ENCODE measurements around the gene TM4SF4.
A peak's percentile ranks its signal among the peaks of the same experiment; 100 is the strongest.

TM4SF4 gene

DNA sequence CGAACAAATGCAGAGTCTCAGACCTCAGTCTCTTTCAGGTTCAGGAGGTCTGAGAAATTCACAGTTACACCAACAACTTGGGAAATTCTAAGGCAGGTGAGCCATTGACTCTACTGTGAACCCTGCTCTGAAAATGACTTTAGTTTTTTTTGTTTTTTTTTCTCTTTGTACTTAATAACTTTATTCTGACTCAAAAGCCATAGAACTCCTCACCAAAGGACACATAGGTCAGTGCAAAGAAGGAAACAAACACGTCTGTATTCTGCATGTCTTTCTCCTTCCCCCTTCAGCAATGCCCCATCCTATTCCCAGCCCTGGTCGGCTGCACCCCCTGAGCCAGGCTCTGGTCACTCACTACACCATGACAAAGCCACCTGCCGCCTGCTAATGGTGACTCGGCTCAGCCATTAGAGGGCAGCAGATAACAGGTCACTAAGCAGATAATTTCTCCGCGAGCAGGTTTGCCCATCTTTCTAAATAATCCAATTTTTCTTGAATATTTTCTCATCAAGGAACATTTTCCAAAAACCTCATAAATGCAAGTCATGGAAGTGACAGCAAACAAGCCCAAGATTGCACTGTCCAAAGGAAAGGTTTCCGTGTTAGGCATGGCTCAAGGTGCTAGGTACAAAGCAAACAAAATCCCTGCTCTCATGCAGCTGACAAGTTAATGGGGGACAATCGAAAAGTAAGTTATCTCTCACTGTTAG, 37.7 kb downstream of the TM4SF4 start:
- H3K4me3 ChIP-seq (ENCODE audit: low read depth, low read length), result no peak overlapping the region
- in situ Hi-C loops (cut with HindIII; ENCODE audit: low sequenced_read_pairs), result loop anchor here (25.0 kb wide), 1 partner anchor 225 kb away; no protein-coding TSS in a partner anchor
- TF ChIP-seq, protein P1, sequence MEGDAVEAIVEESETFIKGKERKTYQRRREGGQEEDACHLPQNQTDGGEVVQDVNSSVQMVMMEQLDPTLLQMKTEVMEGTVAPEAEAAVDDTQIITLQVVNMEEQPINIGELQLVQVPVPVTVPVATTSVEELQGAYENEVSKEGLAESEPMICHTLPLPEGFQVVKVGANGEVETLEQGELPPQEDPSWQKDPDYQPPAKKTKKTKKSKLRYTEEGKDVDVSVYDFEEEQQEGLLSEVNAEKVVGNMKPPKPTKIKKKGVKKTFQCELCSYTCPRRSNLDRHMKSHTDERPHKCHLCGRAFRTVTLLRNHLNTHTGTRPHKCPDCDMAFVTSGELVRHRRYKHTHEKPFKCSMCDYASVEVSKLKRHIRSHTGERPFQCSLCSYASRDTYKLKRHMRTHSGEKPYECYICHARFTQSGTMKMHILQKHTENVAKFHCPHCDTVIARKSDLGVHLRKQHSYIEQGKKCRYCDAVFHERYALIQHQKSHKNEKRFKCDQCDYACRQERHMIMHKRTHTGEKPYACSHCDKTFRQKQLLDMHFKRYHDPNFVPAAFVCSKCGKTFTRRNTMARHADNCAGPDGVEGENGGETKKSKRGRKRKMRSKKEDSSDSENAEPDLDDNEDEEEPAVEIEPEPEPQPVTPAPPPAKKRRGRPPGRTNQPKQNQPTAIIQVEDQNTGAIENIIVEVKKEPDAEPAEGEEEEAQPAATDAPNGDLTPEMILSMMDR (IDR thresholded peaks at IDR 0.05; ENCODE audit: low read depth, low read length, missing control alignments), result peak; percentile 68
- no peak for DNase-seq (ENCODE audit: low read depth)

GRCh38 chr3:149514471-149514870, 40.0 kb downstream of the TM4SF4 start:
- no peak overlapping the region for H3K4me3 ChIP-seq (ENCODE audit: low read depth, low read length)
- TF ChIP-seq, protein P1 (IDR thresholded peaks at IDR 0.05; ENCODE audit: low read depth, low read length, missing control alignments), result no peak
- in situ Hi-C loops (cut with HindIII; ENCODE audit: low sequenced_read_pairs), result loop anchor here (25.0 kb wide), 1 partner anchor 223 kb away; no protein-coding TSS in a partner anchor
- no peak for DNase-seq (ENCODE audit: low read depth)

GRCh38 chr3:149515249-149515648, 40.8 kb downstream of the TM4SF4 start:
- TF ChIP-seq, protein P1 (IDR thresholded peaks at IDR 0.05; ENCODE audit: low read depth, low read length, missing control alignments), result no peak

GRCh38 chr3:149516920-149517319, 42.4 kb downstream of the TM4SF4 start:
- in situ Hi-C loops (cut with HindIII; ENCODE audit: low sequenced_read_pairs), result loop anchor here (25.0 kb wide), 1 partner anchor 220 kb away; no protein-coding TSS in a partner anchor
- TF ChIP-seq, protein P1 (IDR thresholded peaks at IDR 0.05; ENCODE audit: low read depth, low read length, missing control alignments), result no peak
- no peak overlapping the region for H3K4me3 ChIP-seq (ENCODE audit: low read depth, low read length)
- no peak for DNase-seq (ENCODE audit: low read depth)

More at GRCh38 chr3:149515249-149515648, 40.8 kb downstream of the TM4SF4 start:
- no peak for DNase-seq (ENCODE audit: low read depth)
- in situ Hi-C loops (cut with HindIII; ENCODE audit: low sequenced_read_pairs), result loop anchor here (25.0 kb wide), 1 partner anchor 222 kb away; no protein-coding TSS in a partner anchor
- no peak overlapping the region for H3K4me3 ChIP-seq (ENCODE audit: low read depth, low read length)

GRCh38 chr3:149519912-149520311, 45.4 kb downstream of the TM4SF4 start:
- TF ChIP-seq, protein P1 (IDR thresholded peaks at IDR 0.05; ENCODE audit: low read depth, low read length, missing control alignments), result no peak
- no peak for DNase-seq (ENCODE audit: low read depth)
- in situ Hi-C loops (cut with HindIII; ENCODE audit: low sequenced_read_pairs), result loop anchor here (25.0 kb wide), 1 partner anchor 217 kb away; no protein-coding TSS in a partner anchor

DNA sequence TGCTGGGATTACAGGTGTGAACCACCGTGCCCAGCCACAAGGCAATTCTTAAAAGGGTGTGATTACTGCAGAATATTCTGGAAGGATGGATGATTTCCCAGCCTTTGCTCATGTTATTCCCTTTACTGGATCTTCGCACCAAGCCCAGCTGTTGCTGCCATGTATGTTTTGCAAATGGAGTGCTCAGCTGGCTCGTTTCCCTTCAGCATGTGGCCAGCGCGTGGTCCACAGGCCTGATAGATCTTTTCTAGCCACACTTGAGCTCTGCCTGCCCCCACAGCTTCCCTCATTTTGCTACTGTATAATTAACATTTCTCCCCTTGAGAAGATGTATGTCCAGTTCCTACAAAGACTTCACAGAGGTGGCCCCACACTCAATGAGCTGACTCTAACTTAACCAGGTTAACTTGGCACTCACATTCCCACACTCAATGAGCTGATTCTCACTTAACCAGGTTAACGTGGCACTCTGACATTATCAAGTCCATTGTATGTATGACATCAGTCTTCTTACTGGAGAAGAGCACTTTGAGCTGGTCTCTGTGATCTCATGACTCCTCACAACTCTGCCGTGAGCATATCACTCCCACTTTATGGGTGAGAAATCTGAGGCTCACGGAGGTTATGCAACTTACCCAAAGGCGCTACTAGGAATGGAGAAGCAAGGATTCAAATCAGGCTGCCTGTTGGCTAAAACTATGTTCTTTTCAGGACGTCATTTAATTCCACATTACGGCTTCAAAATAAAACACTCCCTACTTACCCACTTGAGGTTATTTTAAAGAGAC, 49.2 kb downstream of the TM4SF4 start:
- TF ChIP-seq, protein P1 (IDR thresholded peaks at IDR 0.05; ENCODE audit: low read depth, low read length, missing control alignments), result no peak
- no peak overlapping the region for H3K4me3 ChIP-seq (ENCODE audit: low read depth, low read length)
- no peak for DNase-seq (ENCODE audit: low read depth)
- in situ Hi-C loops (cut with HindIII; ENCODE audit: low sequenced_read_pairs), result loop anchor here (25.0 kb wide), 1 partner anchor 214 kb away; no protein-coding TSS in a partner anchor

More at GRCh38 chr3:149519912-149520311, 45.4 kb downstream of the TM4SF4 start:
- no peak overlapping the region for H3K4me3 ChIP-seq (ENCODE audit: low read depth, low read length)

Measured in astrocyte of the cerebellum (primary cell).